K562 (cell line): Measurements from ENCODE around the gene PLCL2. TPM values are rescaled to one million over a fixed set of nuclear protein-coding genes. Genes with fewer than 3 reads are reported as not detected.
"Not testable (repeated sequence)": the region's sequence is repeated elsewhere in the genome, so short reads cannot be mapped to it uniquely, and the experiment has no call there.

Experiments
- ATAC-seq: fragments of 200-7000 bp; cut with Tn5 transposase; 3 replicates; pipeline ENCODE4 v1.9.1; 2020; ENCODE audit warnings: moderate library complexity
- BruUV-seq: library from RNA; stranded (reverse); fragments of 400-500 nt; replicated peaks from 2 replicates; lab custom pipeline; 2021; lab: Mats Ljungman, UMichigan
- CTCF ChIA-PET: fragments of 300-600 bp; formaldehyde crosslinking; extraction: SDS; loops from one replicate; lab custom pipeline; 2021; ENCODE audit warnings: low intra/inter-chr PET ratio; lab: Yijun Ruan, JAX
- POLR2A ChIA-PET: fragments of 300-600, 350-650 bp; sonication (Branson Sonifier 250); formaldehyde crosslinking; extraction: SDS; loops from one replicate; lab custom pipeline; 2021; ENCODE audit warnings: antibody characterized with exemption, inconsistent platforms; lab: Yijun Ruan, JAX
- DNase-seq, 4 experiments: peaks; one replicate each; pipeline versions ENCODE4 v3.0.0 to v3.0.0-alpha.2; 2011 to 2018; ENCODE audit warnings: low spot score in 3 of 4, mixed read lengths in 3 of 4; ENCODE audit errors: extremely low read depth in 1 of 4
- FAIRE-seq: peaks from 2 replicates; lab custom pipeline; 2011; peaks lifted over from hg19 to GRCh38; lab: Jason Lieb, UNC
- H2AFZ ChIP-seq: 2 replicates; pipeline ENCODE4 v1.6.0; 2011; ENCODE audit warnings: low read depth, low read length, control low read depth, inconsistent platforms
- H3K27ac ChIP-seq: fragments of 200-600 bp; 3 replicates; pipeline ENCODE4 v1.8.0; 2011; ENCODE audit warnings: low read depth, mild to moderate bottlenecking, control low read depth, inconsistent platforms, low read length, moderate library complexity, mixed read lengths; ENCODE audit errors: extremely low read depth
- H3K27me3 ChIP-seq, 2 experiments: fragments of 300-600 bp in 1 of 2; 2 replicates in 1 of 2; 3 replicates in 1 of 2; pipeline versions ENCODE4 v1.6.0 to v1.8.0; 2011; ENCODE audit warnings: inconsistent platforms in 2 of 2, low read length in 2 of 2, mild to moderate bottlenecking in 1 of 2, mixed read lengths in 1 of 2, moderate library complexity in 1 of 2; ENCODE audit not compliant: control insufficient read depth in 2 of 2, insufficient read depth in 2 of 2
- H3K36me3 ChIP-seq: fragments of 300-600 bp; 3 replicates; pipeline ENCODE4 v1.8.0; 2011; ENCODE audit warnings: mild to moderate bottlenecking, low read length, inconsistent platforms; ENCODE audit not compliant: control insufficient read depth, insufficient read depth
- H3K4me1 ChIP-seq, 2 experiments: fragments of 200-600 bp in 1 of 2; replicated peaks in 1 of 2; 2 replicates in 1 of 2; 3 replicates in 1 of 2; pipeline versions ENCODE4 v1.5.1 to v1.8.0; 2011; ENCODE audit warnings: inconsistent platforms in 2 of 2, low read length in 2 of 2, mild to moderate bottlenecking in 1 of 2, mixed read lengths in 1 of 2, moderate library complexity in 1 of 2; ENCODE audit not compliant: control insufficient read depth in 2 of 2, insufficient read depth in 2 of 2
- H3K4me2 ChIP-seq: 2 replicates; pipeline ENCODE4 v1.6.1; 2011; ENCODE audit warnings: low read length, control low read depth, inconsistent platforms, mixed read lengths; ENCODE audit not compliant: insufficient read depth
- H3K4me3 ChIP-seq: fragments of 200-600 bp; sonication (generic), shearing (Covaris generic); 2 replicates; pipeline ENCODE4 v1.5.1; 2016; ENCODE audit warnings: control low read depth, inconsistent platforms
- H3K79me2 ChIP-seq: fragments of 200-600 bp; 3 replicates; pipeline ENCODE4 v1.8.0; 2011; ENCODE audit warnings: low read length, inconsistent platforms; ENCODE audit not compliant: control insufficient read depth, insufficient read depth
- H3K9ac ChIP-seq, 2 experiments: 2 replicates each; pipeline versions ENCODE4 v1.6.0 to v1.6.1; 2011; ENCODE audit warnings: low read depth in 2 of 2, low read length in 2 of 2, control low read depth in 1 of 2, inconsistent platforms in 1 of 2, mild to moderate bottlenecking in 1 of 2, mixed read lengths in 1 of 2; ENCODE audit not compliant: insufficient read depth in 1 of 2
- H3K9me1 ChIP-seq: one replicate; pipeline ENCODE4 v1.6.0; 2011; ENCODE audit warnings: inconsistent platforms, mild to moderate bottlenecking, low read length, moderate library complexity; ENCODE audit not compliant: control insufficient read depth, insufficient read depth
- H3K9me3 ChIP-seq: replicated peaks from 2 replicates; pipeline ENCODE4 v1.5.1; 2011; ENCODE audit warnings: low read depth, low read length, inconsistent platforms; ENCODE audit not compliant: control insufficient read depth, insufficient read depth
- H4K20me1 ChIP-seq: replicated peaks from 2 replicates; pipeline ENCODE4 v1.6.1; 2011; ENCODE audit warnings: low read length, inconsistent platforms, mixed read lengths; ENCODE audit not compliant: control insufficient read depth, insufficient read depth
- HDAC2 ChIP-seq: fragments of 450-650 bp; IDR thresholded peaks from 2 replicates; pipeline ENCODE4 v1.6.1; 2016; ENCODE audit warnings: mild to moderate bottlenecking
- KLF10 ChIP-seq: fragments of 250-450 bp; sonication (Bioruptor Pico); IDR thresholded peaks from 2 replicates; pipeline ENCODE4 v1.6.1; 2021; ENCODE audit warnings: matching md5 sums
- PHF20 ChIP-seq: fragments of 450-650 bp; IDR thresholded peaks from 2 replicates; pipeline ENCODE4 v1.6.1; 2018; ENCODE audit not compliant: partially characterized antibody
- TCF7 ChIP-seq: sonication (generic); IDR thresholded peaks from 2 replicates; pipeline ENCODE4 v1.6.1; 2016; ENCODE audit warnings: antibody characterized with exemption, borderline replicate concordance
- WGBS: fragments of 100-300 bp; shearing (Covaris generic); methylation state at CpG from one replicate; pipeline ENCODE4 v1.1.6; 2016; ENCODE audit warnings: low coverage, mixed read lengths; ENCODE audit not compliant: insufficient coverage; ENCODE audit errors: missing lambda C conversion rate; 5-methylcytosine and 5-hydroxymethylcytosine counted together
- in situ Hi-C: fragments of 300-500 bp; cut with MboI; formaldehyde crosslinking; loops from 4 replicates; pipeline ENCODE4 v1.15.0; 2018; ENCODE audit warnings: inconsistent platforms, mixed read lengths
- intact Hi-C: fragments of 100-400 bp; cut with micrococcal nuclease; formaldehyde crosslinking; loops from 2 replicates; pipeline ENCODE4 v1.14.2; 2022
- polyA plus RNA-seq, 8 experiments: library from polyadenylated mRNA; depleted of rRNA in 4 of 8; stranded (reverse) in 5 of 8; unstranded in 3 of 8; fragments of >200 nt; fragmentation: Nextera tagmentation in 2 of 8; fragmentation: Illumina TruSeq in 1 of 8; extraction: Ambion mirVana in 2 of 8; extraction: Trizol in 1 of 8; gene quantifications; 2 replicates each; pipeline versions ENCODE4 v1.2.1 to v1.2.3, GENCODE V29; 2011 to 2014; ENCODE audit warnings: inconsistent platforms in 1 of 8, missing spikeins in 1 of 8
- total RNA-seq, 7 experiments: library from RNA; depleted of rRNA in 6 of 7; stranded (reverse); fragments of >200 nt in 6 of 7; fragmentation: Illumina TruSeq in 2 of 7; extraction: Trizol in 2 of 7; gene quantifications; 2 replicates each; pipeline versions ENCODE4 v1.2.1 to v1.2.3, GENCODE V29; 2011 to 2021; ENCODE audit warnings: low replicate concordance in 1 of 7

PLCL2 gene
- total and polyA plus RNA-seq, 9 of the 15 experiments (the other 6 are each of a cell fraction or from before 2014, with no cell fraction given), result 0.03 to 0.18 (median 0.11) TPM; not detected in 2

DNA sequence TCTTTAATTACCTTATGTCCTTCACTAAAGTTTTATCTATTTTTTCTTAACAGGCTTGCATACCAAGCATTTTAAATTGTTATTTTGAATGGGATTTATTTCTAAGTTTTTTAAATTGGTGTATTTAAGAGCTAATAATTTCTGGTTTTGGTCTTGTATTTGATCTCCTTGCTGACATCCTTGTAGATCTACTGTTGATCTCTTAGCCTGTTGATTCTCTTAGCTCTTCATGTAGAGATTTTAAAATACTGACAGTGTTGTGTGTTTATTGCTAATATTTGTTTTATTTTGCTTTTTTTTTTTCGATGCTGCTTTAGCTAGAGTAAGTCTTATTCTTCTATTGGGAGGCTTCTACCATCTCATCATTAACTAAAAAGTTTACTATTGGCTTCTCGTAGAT is 65.5 kb downstream of the PLCL2 start:
- Histone ChIP-seq H3K36me3 (no peaks in the 10 kb centered on the region), H4K20me1 (no peaks in the 10 kb centered on the region), H3K27ac (no peak overlapping the region), H3K9me1 (no peaks in the 10 kb centered on the region), H3K4me1 (no peaks in the 10 kb centered on the region), H3K79me2 (no peaks in the 10 kb centered on the region), H3K4me3 (no peak overlapping the region), H3K9ac (no peak overlapping the region), H3K27me3 (peaks cover 0 to 2% of the 10 kb centered on the region in 2 experiments; a peak in 3 of 5 replicates), H2AFZ (no peak overlapping the region), H3K9me3 (no peaks in the 10 kb centered on the region), H3K4me2 (no peak overlapping the region)
- TF ChIP-seq PHF20 (no peak), HDAC2 (no peak)
- FAIRE-seq (no peak), ATAC-seq (no peak), DNase-seq (no peak)
- in situ Hi-C loops (no loop called here), intact Hi-C loops (no loop called here)
- CTCF ChIA-PET, result interaction anchor here (0.7 kb wide), 1 partner anchor 1467 kb away, joined by 5 read pairs; no protein-coding TSS in a partner anchor
- POLR2A ChIA-PET, result no interaction called here
- no TSS peak for BruUV-seq
- 0% methylated on average over 2 of the region's 2 CpGs for WGBS

DNA sequence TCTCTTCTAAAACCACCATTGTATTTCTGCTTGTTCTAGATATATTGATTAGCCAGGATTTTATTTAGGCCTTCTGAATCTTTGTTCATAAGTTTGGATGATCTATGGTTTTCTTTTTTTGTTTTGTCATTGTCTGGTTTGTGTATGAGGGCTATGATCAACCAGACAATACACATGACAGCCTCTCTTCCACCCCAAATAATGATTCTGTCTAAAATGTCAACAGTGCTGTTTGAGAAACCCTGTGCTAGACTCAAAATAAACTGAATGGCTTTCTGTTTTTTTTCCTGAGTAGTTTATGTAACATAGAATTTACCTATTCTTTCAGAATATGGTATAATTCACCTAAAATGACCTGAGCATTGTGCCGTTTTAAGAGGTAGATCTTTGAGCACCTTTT is 66.1 kb downstream of the PLCL2 start:
- no peaks in the 10 kb centered on the region for H3K9me1 ChIP-seq
- H3K27ac ChIP-seq, result no peak overlapping the region
- FAIRE-seq (no peak), DNase-seq (no peak), ATAC-seq (no peak)
- CTCF ChIA-PET, result interaction anchor here (0.7 kb wide), 1 partner anchor 1466 kb away, joined by 5 read pairs; no protein-coding TSS in a partner anchor
- no peaks in the 10 kb centered on the region for H4K20me1 ChIP-seq
- no peaks in the 10 kb centered on the region for H3K4me1 ChIP-seq
- no peak for TF ChIP-seq KLF10 (CRISPR knock-in tag)
- no peak for TF ChIP-seq TCF7
- no peak overlapping the region for H2AFZ ChIP-seq
- H3K79me2 ChIP-seq, result no peaks in the 10 kb centered on the region
- 0% methylated on average over 1 of the region's 1 CpG for whole genome bisulfite sequencing
- no peak overlapping the region for H3K4me3 ChIP-seq
- in situ Hi-C loops (no loop called here), intact Hi-C loops (no loop called here)
- H3K4me2 ChIP-seq, result no peak overlapping the region
- H3K36me3 ChIP-seq, result no peaks in the 10 kb centered on the region
- H3K9me3 ChIP-seq, result no peaks in the 10 kb centered on the region
- POLR2A ChIA-PET, result no interaction called here
- no TSS peak for BruUV-seq
- peaks cover 0 to 2% of the 10 kb centered on the region in 2 experiments; a peak in 2 of 5 replicates for H3K27me3 ChIP-seq
- H3K9ac ChIP-seq, result no peak overlapping the region

DNA sequence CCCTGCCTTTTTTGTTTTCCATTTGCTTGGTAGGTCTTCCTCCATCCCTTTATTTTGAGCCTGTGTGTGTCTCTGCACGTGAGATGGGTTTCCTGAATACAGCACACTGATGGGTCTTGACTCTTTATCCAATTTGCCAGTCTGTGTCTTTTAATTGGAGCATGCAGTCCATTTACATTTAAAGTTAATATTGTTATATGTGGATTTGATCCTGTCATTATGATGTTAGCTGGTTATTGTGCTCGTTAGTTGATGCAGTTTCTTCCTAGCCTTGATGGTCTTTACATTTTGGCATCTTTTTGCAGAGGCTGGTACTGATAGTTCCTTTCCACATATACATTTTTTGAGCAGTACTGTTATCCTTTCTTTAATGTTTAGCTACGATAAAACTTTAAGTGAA is 73.1 kb downstream of the PLCL2 start:
- H3K9me1 ChIP-seq, intact Hi-C loops, H3K36me3 ChIP-seq: not testable (repeated sequence)

More for the DNA sequence above, 73.1 kb downstream of the PLCL2 start:
- H4K20me1 ChIP-seq, ATAC-seq, POLR2A ChIA-PET, H3K27ac ChIP-seq, in situ Hi-C loops, FAIRE-seq, H3K79me2 ChIP-seq, H2AFZ ChIP-seq, CTCF ChIA-PET, H3K9ac ChIP-seq, BruUV-seq, H3K4me1 ChIP-seq, H3K4me3 ChIP-seq, DNase-seq, H3K27me3 ChIP-seq, H3K4me2 ChIP-seq, H3K9me3 ChIP-seq: not testable (repeated sequence)
- 1% methylated on average over 2 of the region's 3 CpGs for WGBS
